ENCODE results near the gene DYNLT5. TPM values are rescaled to one million over a fixed set of nuclear protein-coding genes. Genes with fewer than 3 reads are reported as not detected.

Gene DYNLT5, protein sequence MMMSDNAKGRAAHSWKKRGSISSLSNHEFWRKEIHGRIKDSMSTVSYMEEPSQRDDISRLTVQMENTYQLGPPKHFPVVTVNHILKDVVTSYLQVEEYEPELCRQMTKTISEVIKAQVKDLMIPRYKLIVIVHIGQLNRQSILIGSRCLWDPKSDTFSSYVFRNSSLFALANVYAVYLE
- total RNA-seq: 1 to 10 TPM in 3 of 7 donors, under 1 TPM in 3, not detected in 1; 0.37 to 2.5 (median 0.92) TPM
- polyA plus RNA-seq: under 1 TPM in 2 of 3 donors, not detected in 1; 0.09 to 0.16 TPM
- long read RNA-seq, donor 1: 0 reads
- long read RNA-seq, donor 2: 0 reads

GRCh38 chr1:66752000-66752592, at the start of gene DYNLT5:
Gene DYNLT5, plus strand, starts transcription at chr1:66752459. Its CDS starts 2,200 bp downstream, at chr1:66754659.
- 3 to 6% (median 4%) methylated on average over 28 to 35 of the region's 35 CpGs for WGBS, 5 donors
- no peaks in the 10 kb centered on the region for H3K36me3 ChIP-seq
- TF ChIP-seq POLR2A (IDR thresholded peaks at IDR 0.05) (no peak), POLR2AphosphoS5 (IDR thresholded peaks at IDR 0.05) (peak in 2 of 3 donors; percentile 19 to 23), CTCF (IDR thresholded peaks at IDR 0.05 in 8 of 11, conservative IDR thresholded peaks at IDR 0.05 in 3 of 11) (peak in 1 of 11 experiments; percentile 15)
- no peaks in the 10 kb centered on the region for H3K9me3 ChIP-seq
- peaks cover 0 to 18% (median 14%) of the 10 kb centered on the region in 6 donors for H3K4me1 ChIP-seq
- H3K27me3 ChIP-seq (replicated peaks in 1 of 7): peaks cover 0 to 39% (median 22%) of the 10 kb centered on the region in 7 donors
- peak within 1 kb of the TSS in 2 of 8 donors; percentile 19 to 55 for H3K27ac ChIP-seq
- intact Hi-C loops (cut with DNase I; ENCODE audit: low total_unique reads): no loop called here
- H3K4me3 ChIP-seq: peak within 1 kb of the TSS in 7 of 8 donors; percentile 19 to 60 (median 40)
- peak; percentile 87 for DNase-seq

DNA sequence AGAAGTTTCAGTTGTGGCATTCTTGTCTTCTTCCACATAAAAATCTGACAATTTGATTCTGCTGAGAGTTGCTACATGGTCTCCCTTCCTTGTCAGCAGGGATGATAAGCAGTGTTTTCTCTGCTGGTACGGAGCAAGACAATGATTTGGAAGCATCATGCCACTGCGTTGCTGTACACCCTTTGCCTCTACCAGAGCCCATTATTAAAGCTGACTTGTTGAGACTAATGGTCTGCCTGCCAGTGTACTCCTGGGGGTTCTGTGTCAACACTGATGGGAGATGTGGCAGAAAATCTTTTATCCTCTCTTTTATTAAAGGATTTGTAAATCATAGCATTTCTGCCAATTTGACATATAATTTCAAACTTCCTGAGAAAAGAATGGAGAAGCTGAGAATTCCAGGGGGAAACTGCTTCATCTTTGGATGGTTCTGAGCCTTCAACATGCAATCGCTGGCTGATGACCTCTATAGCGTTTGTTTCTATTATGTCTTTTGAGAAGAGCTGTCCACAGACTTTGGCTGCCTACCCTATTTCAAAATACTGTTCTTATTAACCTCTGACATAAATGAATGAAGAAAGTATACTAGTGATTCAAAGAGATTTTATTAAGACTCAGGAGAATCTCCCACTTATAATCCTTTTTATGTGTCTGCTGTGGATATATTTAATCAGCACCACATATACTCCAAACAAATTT, 47.9 kb upstream of the DYNLT5 start:
- Histone ChIP-seq H3K9me3 (no peaks in the 10 kb centered on the region), H3K4me3 (no peak overlapping the region), H3K27ac (no peak overlapping the region), H3K4me1 (no peaks in the 10 kb centered on the region), H3K36me3 (no peaks in the 10 kb centered on the region), H3K27me3 (replicated peaks in 1 of 7) (no peaks in the 10 kb centered on the region)
- intact Hi-C loops (cut with DNase I; ENCODE audit: low total_unique reads): no loop called here
- no peak for DNase-seq
- TF ChIP-seq POLR2A (IDR thresholded peaks at IDR 0.05): no peak
- TF ChIP-seq CTCF (IDR thresholded peaks at IDR 0.05 in 8 of 11, conservative IDR thresholded peaks at IDR 0.05 in 3 of 11): no peak
- TF ChIP-seq POLR2AphosphoS5 (IDR thresholded peaks at IDR 0.05): no peak
- WGBS, 5 donors: 84 to 93% (median 87%) methylated on average over 4 of the region's 4 CpGs

GRCh38 chr1:66705110-66705509, 47.1 kb upstream of the DYNLT5 start:
- Histone ChIP-seq H3K4me1 (no peaks in the 10 kb centered on the region), H3K27ac (no peak overlapping the region), H3K27me3 (replicated peaks in 1 of 7) (no peaks in the 10 kb centered on the region), H3K9me3 (no peaks in the 10 kb centered on the region), H3K4me3 (no peak overlapping the region), H3K36me3 (no peaks in the 10 kb centered on the region)
- TF ChIP-seq POLR2AphosphoS5 (IDR thresholded peaks at IDR 0.05) (no peak), CTCF (IDR thresholded peaks at IDR 0.05 in 8 of 11, conservative IDR thresholded peaks at IDR 0.05 in 3 of 11) (no peak)
- no peak for DNase-seq
- 67 to 82% (median 70%) methylated on average over 5 of the region's 5 CpGs for WGBS, 5 donors
- intact Hi-C loops (cut with DNase I; ENCODE audit: low total_unique reads): no loop called here

DNA sequence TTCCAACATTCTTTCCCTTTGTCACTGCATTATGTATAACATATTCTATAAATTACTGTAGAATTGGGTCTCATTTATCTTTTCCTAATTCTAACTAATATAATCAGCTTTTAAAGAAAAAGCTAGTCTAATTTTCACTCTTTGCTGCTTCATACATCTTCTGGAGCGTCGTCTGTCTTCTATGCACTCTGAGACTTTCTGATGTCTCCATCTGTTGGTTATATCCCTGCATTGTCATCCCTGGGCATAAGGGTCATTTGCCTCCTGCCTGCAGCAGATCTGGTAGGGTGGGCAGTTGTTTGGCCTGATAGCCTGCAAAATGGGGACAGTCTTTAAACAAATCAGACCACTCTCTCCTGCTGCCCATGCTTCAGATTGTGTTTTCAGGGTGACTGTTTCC, 40.8 kb upstream of the DYNLT5 start:
- peaks cover 0 to 5% (median 0%) of the 10 kb centered on the region in 7 donors for H3K27me3 ChIP-seq (replicated peaks in 1 of 7)
- no peaks in the 10 kb centered on the region for H3K9me3 ChIP-seq
- H3K27ac ChIP-seq: no peak overlapping the region
- no peak overlapping the region for H3K4me3 ChIP-seq
- H3K4me1 ChIP-seq: no peaks in the 10 kb centered on the region
- DNase-seq: no peak
- WGBS, 5 donors: 18 to 64% (median 35%) methylated on average over 2 of the region's 2 CpGs
- no peaks in the 10 kb centered on the region for H3K36me3 ChIP-seq
- TF ChIP-seq POLR2AphosphoS5 (IDR thresholded peaks at IDR 0.05) (no peak), CTCF (IDR thresholded peaks at IDR 0.05 in 8 of 11, conservative IDR thresholded peaks at IDR 0.05 in 3 of 11) (no peak)
- intact Hi-C loops (cut with DNase I; ENCODE audit: low total_unique reads): no loop called here

Measured in spleen (tissue), 13 donors.